ENCODE results near the gene GAS2L1.

Gene GAS2L1

GRCh38 chr22:29302681-29303465, 3.6 kb upstream of the GAS2L1 start:
- Histone ChIP-seq H3K4me3 (ENCODE audit: low read length) (no peak overlapping the region), H3K4me2 (ENCODE audit: low read length) (no peak overlapping the region), H3K4me1 (ENCODE audit: control insufficient read depth, insufficient read depth, low read length) (peaks cover 9% of the 10 kb centered on the region), H3K27me3 (ENCODE audit: control insufficient read depth, insufficient read depth, low read length) (no peaks in the 10 kb centered on the region), H3K9me3 (replicated peaks; ENCODE audit: low read length) (no peaks in the 10 kb centered on the region), H3K9ac (ENCODE audit: low read depth, low read length) (no peak overlapping the region), H3K36me3 (ENCODE audit: insufficient read depth, low read length) (peaks cover 33% of the 10 kb centered on the region)

- peak overlapping the region; percentile 99 for H3K4me2 ChIP-seq (ENCODE audit: low read length)
- peaks cover 36% of the 10 kb centered on the region for H3K4me1 ChIP-seq (ENCODE audit: control insufficient read depth, insufficient read depth, low read length)
- H3K4me3 ChIP-seq (ENCODE audit: low read length), result no peak overlapping the region
- no peaks in the 10 kb centered on the region for H3K27me3 ChIP-seq (ENCODE audit: control insufficient read depth, insufficient read depth, low read length)
- no peak overlapping the region for H3K9ac ChIP-seq (ENCODE audit: low read depth, low read length)
- H3K36me3 ChIP-seq (ENCODE audit: insufficient read depth, low read length), result peaks cover 9% of the 10 kb centered on the region
- H3K9me3 ChIP-seq (replicated peaks; ENCODE audit: low read length), result no peaks in the 10 kb centered on the region
Measured at GRCh38 chr22:29305836-29306174, 645 bp upstream of the GAS2L1 start.

- Histone ChIP-seq H3K36me3 (ENCODE audit: insufficient read depth, low read length) (peaks cover 3% of the 10 kb centered on the region), H3K4me3 (ENCODE audit: low read length) (peak overlapping the region; percentile 90), H3K9me3 (replicated peaks; ENCODE audit: low read length) (no peaks in the 10 kb centered on the region), H3K4me1 (ENCODE audit: control insufficient read depth, insufficient read depth, low read length) (peaks cover 47% of the 10 kb centered on the region), H3K4me2 (ENCODE audit: low read length) (peak overlapping the region; percentile 99), H3K9ac (ENCODE audit: low read depth, low read length) (peak overlapping the region; percentile 87), H3K27me3 (ENCODE audit: control insufficient read depth, insufficient read depth, low read length) (no peaks in the 10 kb centered on the region)
Measured at GRCh38 chr22:29306835-29307595, 565 bp downstream of the GAS2L1 start.

- Histone ChIP-seq H3K4me1 (ENCODE audit: control insufficient read depth, insufficient read depth, low read length) (peaks cover 50% of the 10 kb centered on the region), H3K27me3 (ENCODE audit: control insufficient read depth, insufficient read depth, low read length) (no peaks in the 10 kb centered on the region), H3K9ac (ENCODE audit: low read depth, low read length) (peak overlapping the region; percentile 87), H3K36me3 (ENCODE audit: insufficient read depth, low read length) (peaks cover 9% of the 10 kb centered on the region), H3K4me2 (ENCODE audit: low read length) (peak overlapping the region; percentile 99), H3K4me3 (ENCODE audit: low read length) (peak overlapping the region; percentile 90), H3K9me3 (replicated peaks; ENCODE audit: low read length) (no peaks in the 10 kb centered on the region)
Measured at GRCh38 chr22:29307596-29308147, 1.2 kb downstream of the GAS2L1 start.

GRCh38 chr22:29308148-29308790, 1.8 kb downstream of the GAS2L1 start:
- peak overlapping the region; percentile 99 for H3K4me2 ChIP-seq (ENCODE audit: low read length)
- peak overlapping the region; percentile 87 for H3K9ac ChIP-seq (ENCODE audit: low read depth, low read length)
- no peaks in the 10 kb centered on the region for H3K27me3 ChIP-seq (ENCODE audit: control insufficient read depth, insufficient read depth, low read length)
- H3K4me1 ChIP-seq (ENCODE audit: control insufficient read depth, insufficient read depth, low read length), result peaks cover 52% of the 10 kb centered on the region
- H3K4me3 ChIP-seq (ENCODE audit: low read length), result peak overlapping the region; percentile 90
- no peaks in the 10 kb centered on the region for H3K9me3 ChIP-seq (replicated peaks; ENCODE audit: low read length)
- H3K36me3 ChIP-seq (ENCODE audit: insufficient read depth, low read length), result peaks cover 12% of the 10 kb centered on the region

GRCh38 chr22:29308791-29309262, 2.4 kb downstream of the GAS2L1 start:
- Histone ChIP-seq H3K9ac (ENCODE audit: low read depth, low read length) (peak overlapping the region; percentile 87), H3K4me3 (ENCODE audit: low read length) (peak overlapping the region; percentile 90), H3K36me3 (ENCODE audit: insufficient read depth, low read length) (peaks cover 12% of the 10 kb centered on the region), H3K4me1 (ENCODE audit: control insufficient read depth, insufficient read depth, low read length) (peaks cover 52% of the 10 kb centered on the region), H3K9me3 (replicated peaks; ENCODE audit: low read length) (no peaks in the 10 kb centered on the region), H3K4me2 (ENCODE audit: low read length) (peak overlapping the region; percentile 99), H3K27me3 (ENCODE audit: control insufficient read depth, insufficient read depth, low read length) (peaks cover 5% of the 10 kb centered on the region)

- Histone ChIP-seq H3K36me3 (ENCODE audit: insufficient read depth, low read length) (peaks cover 12% of the 10 kb centered on the region), H3K9ac (ENCODE audit: low read depth, low read length) (peak overlapping the region; percentile 76), H3K4me3 (ENCODE audit: low read length) (peak overlapping the region; percentile 90), H3K9me3 (replicated peaks; ENCODE audit: low read length) (no peaks in the 10 kb centered on the region), H3K4me1 (ENCODE audit: control insufficient read depth, insufficient read depth, low read length) (peaks cover 53% of the 10 kb centered on the region), H3K4me2 (ENCODE audit: low read length) (peak overlapping the region; percentile 99), H3K27me3 (ENCODE audit: control insufficient read depth, insufficient read depth, low read length) (peaks cover 12% of the 10 kb centered on the region)
Measured at GRCh38 chr22:29309332-29310064, 3.0 kb downstream of the GAS2L1 start.

GRCh38 chr22:29310065-29310862, 3.8 kb downstream of the GAS2L1 start:
- H3K9me3 ChIP-seq (replicated peaks; ENCODE audit: low read length), result no peaks in the 10 kb centered on the region
- peak overlapping the region; percentile 76 for H3K9ac ChIP-seq (ENCODE audit: low read depth, low read length)
- peaks cover 12% of the 10 kb centered on the region for H3K36me3 ChIP-seq (ENCODE audit: insufficient read depth, low read length)
- peak overlapping the region; percentile 99 for H3K4me2 ChIP-seq (ENCODE audit: low read length)
- peak overlapping the region; percentile 48 for H3K4me3 ChIP-seq (ENCODE audit: low read length)
- H3K4me1 ChIP-seq (ENCODE audit: control insufficient read depth, insufficient read depth, low read length), result peaks cover 56% of the 10 kb centered on the region
- H3K27me3 ChIP-seq (ENCODE audit: control insufficient read depth, insufficient read depth, low read length), result peaks cover 20% of the 10 kb centered on the region

GRCh38 chr22:29310863-29311339, 4.5 kb downstream of the GAS2L1 start:
- peaks cover 12% of the 10 kb centered on the region for H3K36me3 ChIP-seq (ENCODE audit: insufficient read depth, low read length)
- H3K9me3 ChIP-seq (replicated peaks; ENCODE audit: low read length), result no peaks in the 10 kb centered on the region
- H3K9ac ChIP-seq (ENCODE audit: low read depth, low read length), result peak overlapping the region; percentile 77
- peak overlapping the region; percentile 48 for H3K4me3 ChIP-seq (ENCODE audit: low read length)
- peaks cover 55% of the 10 kb centered on the region for H3K4me1 ChIP-seq (ENCODE audit: control insufficient read depth, insufficient read depth, low read length)
- H3K27me3 ChIP-seq (ENCODE audit: control insufficient read depth, insufficient read depth, low read length), result peaks cover 22% of the 10 kb centered on the region
- H3K4me2 ChIP-seq (ENCODE audit: low read length), result peak overlapping the region; percentile 73
